ENCODE data around the gene NOVA2. TPM values are rescaled to one million over a fixed set of nuclear protein-coding genes. Genes with fewer than 3 reads are reported as not detected.

The NOVA2 gene
- polyA plus RNA-seq, 3 donors: not detected

DNA sequence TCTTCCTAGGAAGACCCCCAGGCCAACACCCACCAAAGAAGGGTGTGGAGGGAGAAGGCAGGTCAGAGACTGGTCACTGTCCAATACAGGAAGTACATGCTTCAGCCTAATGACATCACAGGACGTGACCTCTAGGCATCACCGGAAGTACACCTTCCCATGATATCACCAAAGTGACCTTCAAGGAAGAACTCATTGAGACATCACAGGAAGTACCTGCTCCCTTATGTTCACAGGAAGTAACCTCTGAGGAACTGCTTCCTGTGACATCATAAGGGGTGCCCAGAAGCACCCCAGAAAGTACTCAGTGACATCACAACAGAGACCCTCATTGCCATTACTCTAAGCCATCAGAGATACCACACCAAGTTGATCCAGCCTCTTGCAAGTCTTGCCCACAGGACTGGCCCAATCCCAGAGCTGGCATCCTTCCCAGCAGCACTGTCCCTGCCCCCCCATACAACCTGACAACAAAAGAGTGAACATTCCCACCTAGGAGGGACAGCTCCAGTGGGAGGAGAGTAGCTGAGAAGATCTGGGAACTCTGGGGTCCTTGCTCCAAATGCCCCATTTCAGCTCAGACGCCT, 34.8 kb downstream of the NOVA2 start:
- 61% methylated on average over 2 of the region's 3 CpGs for WGBS (ENCODE audit: insufficient coverage)
- Histone ChIP-seq H4K20me1 (ENCODE audit: insufficient read depth, low read length) (no peaks in the 10 kb centered on the region), H3K36me3 (replicated peaks in 1 of 2; ENCODE audit: control insufficient read depth in 1 of 2, insufficient read depth in 2 of 2, low read length in 2 of 2) (no peaks in the 10 kb centered on the region), H2AFZ (ENCODE audit: insufficient read depth, low read depth, low read length, poor library complexity, severe bottlenecking) (no peak overlapping the region), H3K27me3 (ENCODE audit: control insufficient read depth in 2 of 2, insufficient read depth in 2 of 2, low read length in 2 of 2) (peaks cover 13 to 35% of the 10 kb centered on the region in 2 donors), H3K79me2 (ENCODE audit: insufficient read depth, low read length) (no peaks in the 10 kb centered on the region), H3K4me1 (ENCODE audit: control insufficient read depth in 1 of 2, insufficient read depth in 2 of 2, low read length in 2 of 2) (no peaks in the 10 kb centered on the region), H3K27ac (ENCODE audit: low read depth in 1 of 2, low read length in 2 of 2) (no peak overlapping the region), H3K4me2 (replicated peaks; ENCODE audit: extremely low read depth, low read length, poor library complexity, severe bottlenecking) (no peak overlapping the region), H3K9me3 (replicated peaks in 1 of 2; ENCODE audit: control insufficient read depth in 1 of 2, insufficient read depth in 1 of 2, low read length in 2 of 2) (peaks cover 3 to 9% of the 10 kb centered on the region in 2 donors), H3K4me3 (replicated peaks in 1 of 3; ENCODE audit: low read depth in 2 of 3, low read length in 3 of 3) (no peak overlapping the region), H3K9ac (ENCODE audit: insufficient read depth, low read length, poor library complexity, severe bottlenecking) (no peak overlapping the region)
- Mint-ChIP-seq H3K27me3 (ENCODE audit: low read depth in 3 of 3) (peaks cover 27 to 74% (median 60%) of the 10 kb centered on the region in 3 donors), H3K36me3 (no peaks in the 10 kb centered on the region), H3K4me1 (no peaks in the 10 kb centered on the region), H3K9me3 (peaks cover 0 to 17% (median 10%) of the 10 kb centered on the region in 7 donors), H3K4me3 (peak overlapping the region in 1 of 2 donors; percentile 13), H3K27ac (no peak overlapping the region)
- no peak for DNase-seq
- TF ChIP-seq CTCF (IDR thresholded peaks at IDR 0.05): no peak
- intact Hi-C loops (cut with micrococcal nuclease): no loop called here

DNA sequence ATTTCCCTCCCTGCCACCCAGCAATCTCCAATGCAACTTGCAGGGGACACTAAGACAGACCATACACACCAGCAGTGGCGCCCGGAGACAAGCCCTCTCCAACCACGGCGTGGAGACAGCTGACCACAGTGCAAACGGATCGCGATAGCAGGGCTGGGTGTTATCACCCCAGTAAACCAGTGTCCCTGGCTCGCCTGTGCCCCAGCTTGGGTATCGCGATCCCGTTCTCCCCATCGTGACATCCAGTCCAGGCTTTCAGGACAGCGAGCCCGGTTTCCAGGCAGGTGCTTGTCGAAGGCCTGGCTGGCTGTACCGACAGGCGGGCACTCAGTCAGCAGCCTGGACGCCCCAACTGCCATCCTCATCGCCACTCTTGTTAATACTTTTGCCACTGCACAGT, 38.4 kb downstream of the NOVA2 start:
- Histone ChIP-seq H3K9ac (ENCODE audit: insufficient read depth, low read length, poor library complexity, severe bottlenecking) (no peak overlapping the region), H3K27ac (ENCODE audit: low read depth in 1 of 2, low read length in 2 of 2) (no peak overlapping the region), H3K4me1 (ENCODE audit: control insufficient read depth in 1 of 2, insufficient read depth in 2 of 2, low read length in 2 of 2) (no peaks in the 10 kb centered on the region), H2AFZ (ENCODE audit: insufficient read depth, low read depth, low read length, poor library complexity, severe bottlenecking) (no peak overlapping the region), H3K79me2 (ENCODE audit: insufficient read depth, low read length) (no peaks in the 10 kb centered on the region), H3K4me2 (replicated peaks; ENCODE audit: extremely low read depth, low read length, poor library complexity, severe bottlenecking) (no peak overlapping the region), H3K9me3 (replicated peaks in 1 of 2; ENCODE audit: control insufficient read depth in 1 of 2, insufficient read depth in 1 of 2, low read length in 2 of 2) (peaks cover 3 to 9% of the 10 kb centered on the region in 2 donors), H4K20me1 (ENCODE audit: insufficient read depth, low read length) (no peaks in the 10 kb centered on the region), H3K36me3 (replicated peaks in 1 of 2; ENCODE audit: control insufficient read depth in 1 of 2, insufficient read depth in 2 of 2, low read length in 2 of 2) (no peaks in the 10 kb centered on the region), H3K4me3 (replicated peaks in 1 of 3; ENCODE audit: low read depth in 2 of 3, low read length in 3 of 3) (no peak overlapping the region), H3K27me3 (ENCODE audit: control insufficient read depth in 2 of 2, insufficient read depth in 2 of 2, low read length in 2 of 2) (peaks cover 9 to 29% of the 10 kb centered on the region in 2 donors)
- no peak for TF ChIP-seq CTCF (IDR thresholded peaks at IDR 0.05)
- Mint-ChIP-seq H3K27me3 (ENCODE audit: low read depth in 3 of 3) (peaks cover 21 to 61% (median 52%) of the 10 kb centered on the region in 3 donors), H3K9me3 (peaks cover 0 to 15% (median 10%) of the 10 kb centered on the region in 7 donors), H3K36me3 (no peaks in the 10 kb centered on the region), H3K27ac (no peak overlapping the region), H3K4me3 (no peak overlapping the region), H3K4me1 (no peaks in the 10 kb centered on the region)
- WGBS (ENCODE audit: insufficient coverage): 80% methylated on average over 13 of the region's 19 CpGs
- no peak for DNase-seq
- intact Hi-C loops (cut with micrococcal nuclease): no loop called here

Data from CD14-positive monocyte (primary cell).